ENCODE data around the gene KERA.
"Not testable (repeated sequence)": the region's sequence is repeated elsewhere in the genome, so short reads cannot be mapped to it uniquely, and the experiment has no call there.

The KERA gene, protein sequence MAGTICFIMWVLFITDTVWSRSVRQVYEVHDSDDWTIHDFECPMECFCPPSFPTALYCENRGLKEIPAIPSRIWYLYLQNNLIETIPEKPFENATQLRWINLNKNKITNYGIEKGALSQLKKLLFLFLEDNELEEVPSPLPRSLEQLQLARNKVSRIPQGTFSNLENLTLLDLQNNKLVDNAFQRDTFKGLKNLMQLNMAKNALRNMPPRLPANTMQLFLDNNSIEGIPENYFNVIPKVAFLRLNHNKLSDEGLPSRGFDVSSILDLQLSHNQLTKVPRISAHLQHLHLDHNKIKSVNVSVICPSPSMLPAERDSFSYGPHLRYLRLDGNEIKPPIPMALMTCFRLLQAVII

GRCh38 chr12:91057368-91058165 is at the start of gene KERA:
KERA (minus strand) TSS chr12:91058024; CDS start chr12:91056281, 1,743 bp downstream.
- no peak for DNase-seq

GRCh38 chr12:91106283-91106682 is 48.5 kb upstream of the KERA start:
- DNase-seq: no peak

- no peak for DNase-seq
Observed at GRCh38 chr12:91105807-91106206, 48.0 kb upstream of the KERA start.

DNA sequence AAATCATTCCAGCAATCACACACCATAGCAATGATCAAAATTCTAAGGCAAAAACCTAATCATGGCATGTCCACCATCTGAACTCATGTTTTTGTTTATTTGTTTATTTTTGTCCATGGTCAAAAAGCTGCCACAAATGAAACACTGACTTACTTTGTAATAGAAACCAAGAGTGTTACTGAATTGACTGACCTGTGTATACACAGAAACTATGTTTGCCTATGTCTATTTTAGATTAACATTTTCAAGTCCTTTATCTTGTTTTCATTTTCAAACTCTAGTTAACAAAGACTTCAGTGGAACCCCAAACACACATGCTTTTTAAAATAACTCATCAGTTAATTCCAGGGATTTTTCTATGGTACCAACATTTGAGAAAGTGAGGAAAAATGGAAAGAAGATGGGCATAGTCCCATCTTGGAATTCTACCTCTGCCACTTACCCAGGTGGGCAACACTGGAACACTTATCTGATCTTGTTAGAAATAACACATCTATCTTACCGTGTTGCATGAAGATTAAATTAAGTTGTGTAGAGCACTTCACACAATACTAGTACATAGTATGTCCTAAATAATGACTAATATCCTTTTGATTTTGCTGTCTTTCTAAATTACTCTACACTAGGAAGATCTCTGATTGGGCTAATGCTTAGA is 47.1 kb upstream of the KERA start:
- no peak for DNase-seq

DNA sequence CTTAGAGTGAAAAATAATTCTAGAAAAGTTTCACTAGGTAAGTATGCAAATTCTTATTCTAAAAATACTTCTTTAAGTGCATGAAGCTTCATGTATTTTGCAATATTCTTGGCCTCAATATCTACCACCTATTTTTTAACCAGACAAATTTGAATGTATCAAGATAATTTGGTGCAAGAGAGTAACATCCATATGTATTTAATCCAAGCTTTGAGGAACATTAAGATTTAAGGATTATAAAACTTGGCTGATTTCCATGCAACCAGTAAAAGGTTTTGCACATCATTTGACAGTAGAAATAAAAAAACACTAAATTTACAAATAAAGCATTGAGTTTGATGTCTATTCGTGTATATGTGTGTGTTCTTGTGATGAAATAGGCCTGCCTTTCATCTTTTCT is 45.8 kb upstream of the KERA start:
- no peak for DNase-seq

GRCh38 chr12:91103101-91103500 is 45.3 kb upstream of the KERA start:
- no peak for DNase-seq

DNA sequence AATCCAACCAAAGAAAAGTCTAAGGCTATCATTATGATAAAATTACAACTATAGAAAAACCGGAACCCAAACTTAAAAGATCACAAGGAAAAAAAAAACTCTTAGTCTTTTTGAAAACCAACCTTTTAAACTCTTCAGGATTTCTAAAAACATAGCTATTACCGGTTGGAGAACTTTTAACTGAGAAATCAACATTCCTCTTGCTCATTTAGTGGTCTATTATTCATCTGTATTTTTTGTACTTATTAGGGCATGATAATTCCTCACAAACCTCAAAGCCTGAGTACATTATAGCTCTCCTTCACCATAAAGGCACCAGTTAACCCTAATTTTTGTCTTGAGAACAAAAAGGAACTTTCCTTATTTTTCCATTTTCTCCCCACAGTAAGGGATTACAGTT is 43.1 kb upstream of the KERA start:
- peak; percentile 54 for DNase-seq

- no peak for DNase-seq
Observed at GRCh38 chr12:91099836-91100235, 42.0 kb upstream of the KERA start.

GRCh38 chr12:91099341-91099740 is 41.5 kb upstream of the KERA start:
- DNase-seq: no peak

DNA sequence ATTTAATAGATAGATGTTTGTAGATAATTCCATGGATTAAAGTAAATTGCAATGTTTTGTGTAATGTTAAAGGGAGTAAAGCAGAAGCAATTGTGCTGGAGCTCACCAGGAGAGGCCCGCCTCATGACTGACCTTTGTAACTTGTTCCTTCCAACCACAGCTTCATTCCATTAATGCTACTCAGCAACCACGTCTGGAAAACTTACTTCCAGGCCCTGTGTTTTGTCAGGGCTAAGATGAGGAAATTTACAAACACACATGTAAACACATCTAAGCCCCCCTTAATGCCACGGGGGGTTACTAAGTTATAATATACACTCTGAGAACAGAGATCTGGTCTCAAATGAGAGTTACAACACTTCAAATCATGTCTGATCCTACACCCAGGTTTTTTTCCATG is 41.1 kb upstream of the KERA start:
- peak; percentile 81 for DNase-seq

DNA sequence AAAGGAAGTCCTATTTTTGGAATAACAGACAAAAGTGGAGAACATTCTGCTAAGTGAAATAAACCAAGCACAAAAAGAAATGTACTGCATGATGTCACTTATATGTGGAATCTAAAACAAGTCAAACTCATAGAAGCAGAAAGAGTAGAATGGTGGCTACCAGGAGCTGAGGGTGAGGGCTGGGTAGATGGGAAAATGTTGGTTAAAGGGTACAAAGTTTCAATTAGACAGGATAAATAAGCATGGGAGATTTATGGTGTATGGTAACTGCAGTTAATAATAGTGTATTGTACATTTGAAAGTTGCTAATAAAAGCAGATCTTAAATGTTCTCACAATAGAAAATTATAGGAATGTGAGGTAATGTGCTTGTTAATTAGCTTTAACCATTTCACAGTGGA is 40.6 kb upstream of the KERA start:
- no peak for DNase-seq

- no peak for DNase-seq
Observed at GRCh38 chr12:91094957-91095356, 37.1 kb upstream of the KERA start.

DNA sequence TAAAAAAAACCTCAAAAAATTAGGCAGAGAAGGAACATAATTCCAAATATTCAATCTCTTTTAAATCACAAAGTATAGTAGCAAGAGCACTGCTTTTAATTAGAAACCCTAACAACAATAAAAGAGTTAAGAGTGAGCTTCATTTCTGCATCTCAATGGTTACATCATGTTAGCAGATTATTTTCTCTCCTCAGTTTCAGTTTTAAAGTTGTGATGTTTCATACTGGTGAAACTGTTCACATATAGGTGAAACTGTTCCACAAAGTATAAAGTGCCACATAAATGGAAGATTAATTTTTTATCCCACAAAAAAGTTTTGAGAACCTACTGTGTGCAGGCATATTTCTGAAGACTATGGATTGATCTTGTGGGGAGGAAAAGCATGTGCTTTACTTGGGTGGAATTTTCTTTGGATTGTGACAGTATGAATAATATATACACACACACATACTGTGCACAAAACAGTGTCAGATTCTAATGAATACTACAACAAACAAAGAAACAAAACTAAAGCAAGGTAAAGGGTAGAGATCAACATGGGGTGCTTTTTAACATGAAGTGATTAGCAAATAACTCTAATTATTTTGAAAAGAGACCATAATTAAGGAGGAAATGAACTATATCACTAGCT is 36.3 kb upstream of the KERA start:
- DNase-seq: no peak

DNA sequence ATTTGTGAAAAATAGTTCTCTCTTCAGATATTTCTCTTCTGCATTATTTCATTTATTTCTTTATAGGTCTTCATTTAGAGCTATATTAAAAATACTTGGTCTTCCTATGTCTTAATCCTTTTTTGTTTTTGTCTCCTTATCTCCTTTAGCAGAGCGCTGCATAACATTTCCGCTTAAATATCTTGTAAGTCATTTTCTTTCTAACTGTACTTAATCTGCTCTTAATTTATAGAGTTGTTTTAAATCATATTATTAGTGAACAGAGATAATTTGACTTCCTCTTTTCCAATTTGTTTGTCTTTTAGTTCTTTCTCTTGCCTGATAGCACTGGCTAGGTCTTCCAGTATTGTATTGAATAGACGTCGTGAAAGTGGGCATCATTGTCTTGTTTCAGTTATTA is 35.5 kb upstream of the KERA start:
- no peak for DNase-seq

DNA sequence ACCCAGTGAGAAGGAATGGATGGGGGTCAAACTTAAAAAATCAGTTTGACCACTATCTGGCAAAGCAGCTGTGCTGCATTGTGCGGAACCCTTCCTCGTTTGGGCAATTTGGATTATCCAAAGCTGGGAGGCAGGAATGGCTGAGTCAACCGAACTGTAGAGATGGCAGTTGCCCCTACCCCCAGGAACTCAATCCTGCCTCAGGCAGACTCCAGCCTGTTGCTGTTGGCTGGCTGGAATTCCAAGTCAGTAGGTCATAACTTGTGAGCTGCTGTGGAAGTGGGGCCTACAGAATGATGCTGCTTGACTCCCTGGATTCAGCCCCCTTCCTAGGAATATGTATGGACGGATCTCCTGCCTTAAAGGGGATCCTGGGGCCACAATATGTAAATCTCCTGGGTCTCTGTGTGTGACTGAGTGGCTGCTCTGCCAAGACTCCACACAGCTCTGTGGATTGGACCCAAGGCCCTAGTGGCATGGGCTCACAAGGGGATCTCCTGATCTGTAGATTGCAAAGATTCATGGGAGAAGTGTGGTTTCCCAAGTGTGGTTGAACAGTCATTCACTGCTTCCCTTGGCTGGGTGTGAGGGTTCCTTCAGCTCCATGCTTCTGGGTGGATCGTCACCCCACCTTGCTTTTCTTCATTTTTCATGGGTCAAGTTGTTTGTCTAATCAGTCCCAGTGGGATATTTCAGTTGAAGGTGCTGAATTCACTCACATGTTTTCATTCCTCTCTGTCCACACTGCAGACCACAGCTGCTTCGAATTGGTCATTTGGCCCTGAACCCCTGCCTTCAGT is 34.3 kb upstream of the KERA start:
- DNase-seq: no peak

DNA sequence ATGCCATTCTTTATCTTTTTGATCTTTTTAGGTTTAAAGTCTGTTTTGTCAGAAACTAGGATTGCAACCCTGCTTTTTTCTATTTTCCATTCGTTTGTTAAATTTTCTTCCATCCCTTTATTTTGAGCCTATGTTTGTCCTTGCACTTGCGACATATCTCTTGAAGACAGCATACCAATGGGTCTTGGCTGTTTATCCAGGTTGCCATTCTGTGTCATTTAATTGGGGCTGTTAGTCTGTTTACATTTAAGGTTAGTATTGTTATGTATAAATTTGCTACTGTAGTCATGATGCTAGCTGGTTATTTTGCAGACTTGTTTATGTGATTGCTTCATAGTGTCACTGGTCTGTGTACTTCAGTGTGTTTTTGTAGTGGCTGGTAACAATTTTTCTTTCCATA is 32.1 kb upstream of the KERA start:
- DNase-seq: not testable (repeated sequence)

GRCh38 chr12:91080041-91080440 is 22.2 kb upstream of the KERA start:
- DNase-seq: no peak

GRCh38 chr12:91078501-91078900 is 20.7 kb upstream of the KERA start:
- no peak for DNase-seq

GRCh38 chr12:91077228-91077954 is 19.6 kb upstream of the KERA start:
- no peak for DNase-seq

- no peak for DNase-seq
Observed at GRCh38 chr12:91074851-91075250, 17.0 kb upstream of the KERA start.

DNA sequence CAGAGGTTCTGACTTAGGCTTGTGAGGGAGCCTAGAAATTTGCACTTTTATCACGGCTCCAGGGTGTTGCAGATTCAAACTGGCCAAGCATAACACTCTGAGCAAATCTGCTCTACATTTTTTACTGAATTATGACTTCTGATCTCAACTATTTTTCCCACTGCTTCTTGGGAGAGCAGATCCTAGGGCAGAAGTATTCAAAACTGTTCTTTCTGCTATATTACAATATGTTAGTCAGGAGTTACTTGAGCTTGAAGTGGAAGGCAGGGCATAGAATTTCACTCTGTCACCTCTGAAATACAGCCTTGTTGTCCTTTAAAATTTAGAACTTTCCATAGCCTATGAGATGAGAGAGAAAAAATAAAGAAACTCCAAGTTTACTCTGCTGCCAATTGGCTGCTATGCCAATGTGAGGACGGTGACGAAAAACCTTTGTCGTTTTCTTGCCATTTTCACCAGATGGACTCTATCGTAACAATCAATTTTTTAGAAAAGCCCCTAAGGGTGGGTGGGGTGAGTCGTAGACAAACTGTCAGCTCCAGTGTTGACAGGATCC is 16.4 kb upstream of the KERA start:
- DNase-seq: no peak

Measured in kidney glomerular epithelial cell (primary cell).